KOPT-K1 (cell line): ENCODE data around the gene HES4.

ENCODE experiments used
- H3K27ac ChIP-seq: fragments of 200-600 bp; sonication (generic); 2 replicates; pipeline ENCODE4 v1.5.1; 2016; ENCODE audit warnings: antibody characterized with exemption, mild to moderate bottlenecking, low read depth, low read length; ENCODE audit not compliant: poor library complexity, severe bottlenecking
- H3K36me3 ChIP-seq: fragments of 200-600 bp; sonication (generic); 2 replicates; pipeline ENCODE4 v1.5.1; 2017; ENCODE audit warnings: antibody characterized with exemption, mild to moderate bottlenecking, low read length, moderate library complexity; ENCODE audit not compliant: insufficient read depth
- H3K9me3 ChIP-seq: fragments of 200-600 bp; sonication (generic); 2 replicates; pipeline ENCODE4 v1.5.1; 2017; ENCODE audit warnings: antibody characterized with exemption, low read length, mild to moderate bottlenecking; ENCODE audit not compliant: insufficient read depth, poor library complexity, severe bottlenecking

HES4 gene

DNA sequence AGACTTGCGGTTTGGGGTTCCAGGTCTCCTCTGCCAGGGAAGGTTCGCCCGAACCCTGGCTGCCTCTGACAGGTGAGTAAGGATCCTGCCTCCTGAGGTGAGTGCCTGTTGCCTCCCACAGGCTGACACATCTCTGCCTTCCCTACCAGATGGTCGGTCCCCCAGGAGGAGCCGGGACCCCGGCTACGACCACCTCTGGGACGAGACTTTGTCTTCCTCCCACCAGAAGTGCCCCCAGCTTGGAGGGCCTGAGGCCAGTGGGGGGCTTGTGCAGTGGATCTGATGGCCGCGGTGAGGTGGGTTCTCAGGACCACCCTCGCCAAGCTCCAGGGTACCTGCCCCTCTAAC, 25.6 kb downstream of the HES4 start:
- H3K27ac ChIP-seq, result no peak overlapping the region
- no peaks in the 10 kb centered on the region for H3K9me3 ChIP-seq
- no peaks in the 10 kb centered on the region for H3K36me3 ChIP-seq

GRCh38 chr1:973459-974292, 26.2 kb downstream of the HES4 start:
- Histone ChIP-seq H3K36me3 (no peaks in the 10 kb centered on the region), H3K27ac (no peak overlapping the region), H3K9me3 (no peaks in the 10 kb centered on the region)

GRCh38 chr1:972726-973458, 27.0 kb downstream of the HES4 start:
- Histone ChIP-seq H3K36me3 (no peaks in the 10 kb centered on the region), H3K27ac (no peak overlapping the region)

DNA sequence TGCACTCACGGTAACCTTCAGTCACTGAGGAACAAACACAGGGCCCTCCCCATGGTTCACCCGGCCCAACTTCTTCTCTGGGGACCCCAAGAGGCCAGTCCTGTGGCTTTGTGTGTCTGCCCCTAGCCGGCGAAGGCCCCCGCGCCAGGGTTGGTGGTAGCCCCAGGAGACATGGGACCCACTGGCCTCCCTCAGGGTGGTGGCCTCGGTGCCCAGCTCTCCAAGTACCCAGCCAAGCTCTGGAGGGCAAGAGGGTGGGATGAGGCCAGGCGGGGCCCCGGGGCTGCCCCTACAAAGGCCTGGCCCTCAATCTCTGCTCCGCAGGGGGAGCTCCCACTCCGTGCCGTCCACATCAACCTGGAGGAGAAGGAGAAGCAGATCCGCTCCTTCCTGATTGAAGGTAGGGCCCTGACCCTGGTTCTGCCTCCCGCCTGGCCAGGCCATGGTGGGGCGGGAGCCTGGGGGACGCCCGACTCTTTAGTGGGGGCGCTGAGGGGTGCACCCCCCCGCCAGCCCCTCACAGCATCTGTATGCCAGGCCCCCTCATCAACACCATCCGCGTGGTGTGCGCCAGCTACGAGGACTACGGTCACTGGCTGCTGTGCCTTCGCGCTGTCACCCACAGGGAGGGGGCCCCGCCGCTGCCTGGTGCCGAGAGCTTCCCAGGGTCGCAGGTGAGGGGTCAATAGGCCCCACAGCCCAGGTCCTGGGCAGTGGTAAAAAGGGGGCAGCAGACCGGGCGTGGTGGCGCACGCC, 28.0 kb downstream of the HES4 start:
- H3K9me3 ChIP-seq, result no peaks in the 10 kb centered on the region
- H3K36me3 ChIP-seq, result no peaks in the 10 kb centered on the region

More at GRCh38 chr1:972726-973458, 27.0 kb downstream of the HES4 start:
- H3K9me3 ChIP-seq, result no peaks in the 10 kb centered on the region

DNA sequence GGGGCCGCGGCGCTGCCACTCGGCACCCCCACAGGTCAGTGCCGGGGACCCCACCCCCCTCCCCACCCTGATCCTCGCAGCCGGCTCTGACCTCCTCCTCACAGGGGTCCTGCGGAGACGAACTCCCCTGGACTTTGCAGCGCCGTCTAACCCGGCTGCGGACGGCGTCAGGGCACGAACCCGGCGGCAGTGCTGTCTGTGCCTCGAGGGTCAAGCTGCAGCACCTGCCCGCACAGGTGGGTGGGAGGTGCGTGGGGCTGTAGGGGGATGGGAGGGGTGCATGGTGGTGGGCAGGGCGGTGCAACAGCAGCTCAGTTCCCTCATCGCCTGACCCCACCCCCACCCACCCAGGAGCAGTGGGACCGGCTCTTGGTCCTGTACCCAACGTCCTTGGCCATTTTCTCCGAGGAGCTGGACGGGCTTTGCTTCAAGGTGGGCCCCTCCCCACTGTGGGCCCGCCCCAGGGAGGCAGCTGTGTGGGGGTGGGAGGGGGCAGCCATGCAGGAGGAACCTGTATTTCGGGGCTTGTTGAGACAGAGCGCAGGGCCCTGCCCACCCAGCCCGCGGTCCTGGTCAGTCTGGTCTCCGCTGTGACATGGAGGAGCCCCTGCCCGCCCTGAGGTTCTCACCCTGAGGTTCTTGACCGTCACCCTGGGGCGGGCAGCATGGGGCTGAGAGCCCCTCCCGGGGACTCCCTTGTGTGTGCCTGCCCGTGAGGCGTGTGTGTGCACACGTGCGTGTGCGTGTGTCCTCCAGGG, 28.7 kb downstream of the HES4 start:
- Histone ChIP-seq H3K36me3 (no peaks in the 10 kb centered on the region), H3K27ac (no peak overlapping the region), H3K9me3 (no peaks in the 10 kb centered on the region)

More for the DNA sequence above, 28.0 kb downstream of the HES4 start:
- H3K27ac ChIP-seq, result no peak overlapping the region

- no peaks in the 10 kb centered on the region for H3K9me3 ChIP-seq
- H3K27ac ChIP-seq, result no peak overlapping the region
- H3K36me3 ChIP-seq, result no peaks in the 10 kb centered on the region
These were observed 29.5 kb downstream of the HES4 start for GRCh38 chr1:970242-970972.

- H3K9me3 ChIP-seq, result no peaks in the 10 kb centered on the region
- no peaks in the 10 kb centered on the region for H3K36me3 ChIP-seq
- H3K27ac ChIP-seq, result no peak overlapping the region
These were observed 30.5 kb downstream of the HES4 start for GRCh38 chr1:969260-969855.

DNA sequence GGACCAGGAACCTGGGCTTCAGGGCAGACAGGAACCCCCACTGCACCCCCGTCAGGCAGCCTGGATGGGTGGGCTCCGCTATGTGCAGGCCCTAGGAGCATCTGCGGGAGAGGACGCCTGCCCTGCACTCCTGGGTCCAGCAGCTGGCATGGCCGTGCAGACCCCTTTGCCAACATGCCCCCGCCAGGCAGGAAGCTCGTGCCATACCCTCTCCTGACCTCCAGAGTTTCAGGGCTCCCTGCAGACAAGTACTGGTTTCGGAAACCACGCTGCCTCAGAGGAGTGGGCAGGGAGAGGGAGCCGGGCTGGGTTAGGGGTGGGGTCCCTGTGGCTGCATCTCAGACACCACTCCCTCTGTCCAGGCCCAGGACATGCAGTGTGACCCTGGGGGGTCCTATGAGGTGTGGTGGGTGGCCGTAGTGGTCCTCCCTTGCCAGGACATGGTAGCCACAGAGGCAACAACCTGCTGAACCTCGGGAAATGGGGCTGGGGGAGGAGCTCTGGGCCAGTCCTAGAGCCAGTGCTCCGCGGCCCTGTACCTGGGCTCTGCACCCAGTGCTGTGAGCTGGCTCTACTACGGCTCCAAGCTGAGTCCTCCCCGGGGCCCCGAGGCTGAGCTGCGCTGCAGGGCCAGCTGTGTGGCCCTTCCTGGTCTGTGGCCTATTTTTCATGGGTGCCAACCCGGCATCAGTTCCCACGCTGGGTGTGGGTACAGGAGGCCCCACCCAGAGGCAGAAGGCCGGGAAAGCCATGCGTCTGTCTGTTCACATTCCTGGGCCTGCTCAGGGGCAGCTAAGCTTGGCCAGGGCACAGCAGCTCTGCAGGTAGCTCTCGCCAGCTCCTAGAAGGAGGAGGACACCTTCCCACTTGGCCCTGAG, 32.2 kb downstream of the HES4 start:
- H3K27ac ChIP-seq, result no peak overlapping the region

GRCh38 chr1:966704-967300, 33.1 kb downstream of the HES4 start:
- no peaks in the 10 kb centered on the region for H3K9me3 ChIP-seq
- H3K36me3 ChIP-seq, result no peaks in the 10 kb centered on the region
- no peak overlapping the region for H3K27ac ChIP-seq

More for the DNA sequence above, 32.2 kb downstream of the HES4 start:
- Histone ChIP-seq H3K36me3 (no peaks in the 10 kb centered on the region), H3K9me3 (no peaks in the 10 kb centered on the region)

DNA sequence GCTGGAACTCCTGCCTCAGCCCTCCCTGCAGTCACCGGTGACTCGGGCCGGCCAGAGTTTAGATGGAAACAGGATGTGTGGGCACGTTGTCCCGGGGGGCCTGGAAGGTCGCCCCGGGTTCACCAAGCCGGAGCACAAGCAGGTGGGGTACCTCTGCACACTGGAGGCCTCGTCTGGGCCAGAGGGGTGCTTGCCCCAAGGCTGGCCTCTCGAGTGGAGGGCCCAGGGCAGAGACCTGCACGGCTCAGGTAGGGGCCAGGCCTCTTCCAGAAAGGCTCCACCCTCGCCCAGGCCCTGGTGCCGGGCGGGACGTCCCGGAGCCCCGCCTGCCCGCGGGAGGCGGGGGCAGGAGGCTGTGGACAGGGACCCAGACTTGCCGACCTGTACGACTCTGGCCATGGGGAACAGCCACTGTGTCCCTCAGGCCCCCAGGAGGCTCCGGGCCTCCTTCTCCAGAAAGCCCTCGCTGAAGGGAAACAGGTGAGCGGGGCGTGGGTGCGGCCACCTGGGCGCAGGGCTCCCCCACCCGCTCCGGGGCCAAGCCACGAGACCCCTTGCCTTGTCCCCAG, 33.7 kb downstream of the HES4 start, which contains the start of gene PLEKHN1:
Gene PLEKHN1, plus strand, starts transcription at position 348 of the 569 bp plus-strand sequence. Its CDS starts 50 bp downstream, at position 398.
- Histone ChIP-seq H3K27ac (no peak within 1 kb of the TSS), H3K9me3 (no peaks in the 10 kb centered on the region), H3K36me3 (no peaks in the 10 kb centered on the region)

DNA sequence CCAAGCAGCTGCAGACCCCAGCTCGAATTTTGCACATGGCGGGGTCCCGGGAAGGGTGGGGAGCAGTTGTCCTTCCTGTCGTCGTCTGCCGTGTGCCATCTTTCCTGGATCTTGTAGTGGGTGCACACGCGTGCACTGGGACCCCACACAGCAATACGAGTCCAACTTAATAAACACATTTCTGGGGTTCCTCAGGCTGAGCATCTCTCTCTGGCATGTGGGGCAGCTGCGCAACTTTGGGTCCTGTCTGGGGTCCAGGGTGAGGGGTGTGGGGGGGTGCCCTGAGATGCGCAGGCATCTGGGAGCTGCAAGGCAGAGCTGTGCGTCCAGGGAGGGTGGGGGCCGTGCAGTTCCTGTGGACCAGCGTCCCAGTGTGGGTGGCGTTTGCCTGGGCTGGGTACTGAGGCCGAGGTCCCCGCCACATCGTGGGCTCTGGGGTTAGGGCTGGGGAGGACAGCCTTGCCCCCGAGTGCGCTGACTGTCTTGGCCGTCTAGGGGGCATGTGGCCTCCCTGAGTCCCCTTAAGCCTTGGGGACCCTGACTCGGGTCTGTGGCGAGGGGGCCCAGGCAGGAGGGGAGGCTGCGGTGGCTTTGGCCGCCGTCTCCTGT, 34.3 kb downstream of the HES4 start:
- Histone ChIP-seq H3K9me3 (no peaks in the 10 kb centered on the region), H3K36me3 (no peaks in the 10 kb centered on the region), H3K27ac (no peak overlapping the region)
